Measurements from ENCODE around the gene ALKBH8.

ALKBH8 gene

GRCh38 chr11:107565219-107565937 lies at the start of gene ALKBH8:
Gene ALKBH8, minus strand, starts transcription at chr11:107565735. Its CDS starts 4,842 bp downstream, at chr11:107560893.
- H3K4me3 ChIP-seq (ENCODE audit: low read depth, low read length): peak within 1 kb of the TSS; percentile 86
- TF ChIP-seq, protein P1, sequence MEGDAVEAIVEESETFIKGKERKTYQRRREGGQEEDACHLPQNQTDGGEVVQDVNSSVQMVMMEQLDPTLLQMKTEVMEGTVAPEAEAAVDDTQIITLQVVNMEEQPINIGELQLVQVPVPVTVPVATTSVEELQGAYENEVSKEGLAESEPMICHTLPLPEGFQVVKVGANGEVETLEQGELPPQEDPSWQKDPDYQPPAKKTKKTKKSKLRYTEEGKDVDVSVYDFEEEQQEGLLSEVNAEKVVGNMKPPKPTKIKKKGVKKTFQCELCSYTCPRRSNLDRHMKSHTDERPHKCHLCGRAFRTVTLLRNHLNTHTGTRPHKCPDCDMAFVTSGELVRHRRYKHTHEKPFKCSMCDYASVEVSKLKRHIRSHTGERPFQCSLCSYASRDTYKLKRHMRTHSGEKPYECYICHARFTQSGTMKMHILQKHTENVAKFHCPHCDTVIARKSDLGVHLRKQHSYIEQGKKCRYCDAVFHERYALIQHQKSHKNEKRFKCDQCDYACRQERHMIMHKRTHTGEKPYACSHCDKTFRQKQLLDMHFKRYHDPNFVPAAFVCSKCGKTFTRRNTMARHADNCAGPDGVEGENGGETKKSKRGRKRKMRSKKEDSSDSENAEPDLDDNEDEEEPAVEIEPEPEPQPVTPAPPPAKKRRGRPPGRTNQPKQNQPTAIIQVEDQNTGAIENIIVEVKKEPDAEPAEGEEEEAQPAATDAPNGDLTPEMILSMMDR (IDR thresholded peaks at IDR 0.05; ENCODE audit: borderline replicate concordance, insufficient read depth, low read depth, low read length): no peak

- TF ChIP-seq, protein P1 (IDR thresholded peaks at IDR 0.05; ENCODE audit: borderline replicate concordance, insufficient read depth, low read depth, low read length): no peak
- H3K4me3 ChIP-seq (ENCODE audit: low read depth, low read length): no peak overlapping the region
These were observed 46.9 kb upstream of the ALKBH8 start for GRCh38 chr11:107612445-107612844.

DNA sequence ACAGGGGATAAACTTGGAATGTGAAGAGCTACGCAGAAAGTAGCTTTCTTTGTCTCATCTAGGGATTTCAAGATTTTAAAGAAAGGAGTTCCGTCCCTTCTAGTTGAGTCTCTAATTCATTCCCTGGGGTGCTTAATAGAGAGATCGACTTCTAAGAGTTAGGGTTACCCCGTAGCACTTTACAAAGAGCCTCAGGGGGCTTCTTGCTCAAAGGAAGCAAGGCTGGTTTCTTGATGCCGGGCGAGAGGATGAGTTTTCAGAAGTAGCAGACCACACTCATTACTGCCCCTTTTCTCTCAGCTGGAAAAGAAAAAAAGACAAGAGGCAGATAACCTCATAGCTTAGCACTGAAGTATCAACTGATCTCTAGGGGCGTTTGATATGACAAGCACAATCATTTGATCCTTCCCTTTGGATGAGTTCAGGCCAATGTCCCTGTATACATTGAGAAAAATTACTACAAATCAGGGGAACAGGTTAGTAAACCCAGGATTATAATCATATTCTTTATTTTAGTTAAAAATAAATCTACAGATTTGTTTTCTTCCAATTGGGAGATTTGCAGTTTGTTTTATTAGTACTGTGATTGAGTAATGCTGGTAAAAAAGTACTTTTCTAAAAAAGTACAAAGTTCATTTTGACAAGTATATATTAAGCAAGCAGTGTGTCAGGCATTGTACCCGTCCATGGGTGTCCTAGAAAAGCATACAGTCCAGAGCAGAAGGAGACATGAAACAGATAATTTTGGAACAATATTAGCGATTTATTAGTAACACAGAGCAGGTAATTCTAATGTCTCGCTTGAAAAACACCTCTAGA lies 44.1 kb upstream of the ALKBH8 start:
- no peak overlapping the region for H3K4me3 ChIP-seq (ENCODE audit: low read depth, low read length)
- TF ChIP-seq, protein P1 (IDR thresholded peaks at IDR 0.05; ENCODE audit: borderline replicate concordance, insufficient read depth, low read depth, low read length): no peak

- H3K4me3 ChIP-seq (ENCODE audit: low read depth, low read length): no peak overlapping the region
- TF ChIP-seq, protein P1 (IDR thresholded peaks at IDR 0.05; ENCODE audit: borderline replicate concordance, insufficient read depth, low read depth, low read length): no peak
These were observed 43.3 kb upstream of the ALKBH8 start for GRCh38 chr11:107608809-107609208.

- no peak overlapping the region for H3K4me3 ChIP-seq (ENCODE audit: low read depth, low read length)
- TF ChIP-seq, protein P1 (IDR thresholded peaks at IDR 0.05; ENCODE audit: borderline replicate concordance, insufficient read depth, low read depth, low read length): no peak
These were observed 40.6 kb upstream of the ALKBH8 start for GRCh38 chr11:107606141-107606540.

- TF ChIP-seq, protein P1 (IDR thresholded peaks at IDR 0.05; ENCODE audit: borderline replicate concordance, insufficient read depth, low read depth, low read length): no peak
- no peak overlapping the region for H3K4me3 ChIP-seq (ENCODE audit: low read depth, low read length)
These were observed 39.8 kb upstream of the ALKBH8 start for GRCh38 chr11:107605061-107606006.
